Ectodermal cell (in vitro differentiated cells): Measurements from ENCODE around the gene DEUP1.

Experiments
- H3K27ac ChIP-seq: 2 replicates; pipeline ENCODE4 v1.7.0; 2013; ENCODE audit warnings: mild to moderate bottlenecking, low read depth, low read length; ENCODE audit not compliant: insufficient read depth, poor library complexity, severe bottlenecking
- H3K27me3 ChIP-seq: 2 replicates; pipeline ENCODE4 v1.7.0; 2013; ENCODE audit warnings: mild to moderate bottlenecking, low read length; ENCODE audit not compliant: insufficient read depth, control insufficient read depth, poor library complexity, severe bottlenecking
- H3K36me3 ChIP-seq: one replicate; pipeline ENCODE4 v1.7.0; 2013; ENCODE audit warnings: low read length; ENCODE audit not compliant: control insufficient read depth, insufficient read depth
- H3K4me1 ChIP-seq: one replicate; pipeline ENCODE4 v1.7.0; 2013; ENCODE audit warnings: low read length; ENCODE audit not compliant: control insufficient read depth, insufficient read depth
- H3K4me3 ChIP-seq: 2 replicates; pipeline ENCODE4 v1.7.0; 2013; ENCODE audit warnings: low read depth, low read length, control low read depth; ENCODE audit not compliant: insufficient read depth
- H3K9me3 ChIP-seq: 2 replicates; pipeline ENCODE4 v1.7.0; 2013; ENCODE audit warnings: mild to moderate bottlenecking, low read length, moderate library complexity; ENCODE audit not compliant: control insufficient read depth
- WGBS, 2 experiments: methylation state at CpG; one replicate each; pipeline ENCODE4 v1.1.7; 2013; ENCODE audit warnings: missing lambda C conversion rate in 2 of 2; 5-methylcytosine and 5-hydroxymethylcytosine counted together

Gene DEUP1

GRCh38 chr11:93344855-93345333 is 14.4 kb downstream of the DEUP1 start:
- Histone ChIP-seq H3K9me3 (no peaks in the 10 kb centered on the region), H3K4me1 (no peaks in the 10 kb centered on the region), H3K36me3 (no peaks in the 10 kb centered on the region), H3K27me3 (no peaks in the 10 kb centered on the region), H3K4me3 (no peak overlapping the region), H3K27ac (no peak overlapping the region)
- WGBS, 2 experiments = 88 to 90% methylated on average over 2 of the region's 2 CpGs

GRCh38 chr11:93348930-93349329 is 18.4 kb downstream of the DEUP1 start:
- H3K4me1 ChIP-seq = no peaks in the 10 kb centered on the region
- H3K9me3 ChIP-seq = no peaks in the 10 kb centered on the region
- H3K4me3 ChIP-seq = no peak overlapping the region
- no peaks in the 10 kb centered on the region for H3K27me3 ChIP-seq
- WGBS, 2 experiments = 31 to 35% methylated on average over 1 of the region's 2 CpGs
- H3K36me3 ChIP-seq = no peaks in the 10 kb centered on the region
- H3K27ac ChIP-seq = no peak overlapping the region

GRCh38 chr11:93350835-93351234 is 20.3 kb downstream of the DEUP1 start:
- Histone ChIP-seq H3K4me1 (no peaks in the 10 kb centered on the region), H3K9me3 (no peaks in the 10 kb centered on the region), H3K36me3 (no peaks in the 10 kb centered on the region), H3K4me3 (no peak overlapping the region), H3K27ac (no peak overlapping the region), H3K27me3 (no peaks in the 10 kb centered on the region)
- WGBS, 2 experiments = 90 to 98% methylated on average over 4 of the region's 6 CpGs

- no peaks in the 10 kb centered on the region for H3K9me3 ChIP-seq
- no peaks in the 10 kb centered on the region for H3K27me3 ChIP-seq
- no peaks in the 10 kb centered on the region for H3K4me1 ChIP-seq
- 100% methylated on average over 1 of the region's 1 CpG; no CpG with 5 or more reads in 1 of the 2 experiments for WGBS, 2 experiments
- H3K4me3 ChIP-seq = no peak overlapping the region
- no peak overlapping the region for H3K27ac ChIP-seq
- H3K36me3 ChIP-seq = no peaks in the 10 kb centered on the region
Measured at GRCh38 chr11:93359396-93359795, 28.9 kb downstream of the DEUP1 start.

- Histone ChIP-seq H3K4me1 (no peaks in the 10 kb centered on the region), H3K27ac (no peak overlapping the region), H3K36me3 (no peaks in the 10 kb centered on the region), H3K4me3 (no peak overlapping the region), H3K27me3 (no peaks in the 10 kb centered on the region), H3K9me3 (no peaks in the 10 kb centered on the region)
Measured at GRCh38 chr11:93361435-93361834, 30.9 kb downstream of the DEUP1 start.

DNA sequence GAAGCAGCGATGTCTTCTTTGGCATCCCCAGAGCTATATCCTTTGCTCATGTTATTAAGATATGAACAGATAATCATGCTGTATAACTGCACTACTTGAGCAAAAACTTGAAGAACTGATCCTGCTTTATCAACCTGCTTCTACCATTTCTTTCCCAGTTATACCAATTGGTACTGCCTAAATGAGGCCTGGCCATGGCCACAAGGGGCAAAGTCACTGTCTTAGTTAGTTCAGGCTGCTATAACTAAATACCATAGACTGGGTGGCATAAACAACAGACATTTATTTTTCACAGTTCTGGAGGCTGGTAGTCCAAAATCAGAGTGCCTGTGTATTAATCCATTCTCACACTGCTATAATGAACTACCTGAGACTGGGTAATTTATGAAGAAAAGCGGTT is 37.5 kb downstream of the DEUP1 start:
- 93 to 95% methylated on average over 2 of the region's 2 CpGs for WGBS, 2 experiments
- Histone ChIP-seq H3K27me3 (no peaks in the 10 kb centered on the region), H3K36me3 (no peaks in the 10 kb centered on the region), H3K4me1 (no peaks in the 10 kb centered on the region), H3K27ac (no peak overlapping the region), H3K9me3 (no peaks in the 10 kb centered on the region), H3K4me3 (no peak overlapping the region)

DNA sequence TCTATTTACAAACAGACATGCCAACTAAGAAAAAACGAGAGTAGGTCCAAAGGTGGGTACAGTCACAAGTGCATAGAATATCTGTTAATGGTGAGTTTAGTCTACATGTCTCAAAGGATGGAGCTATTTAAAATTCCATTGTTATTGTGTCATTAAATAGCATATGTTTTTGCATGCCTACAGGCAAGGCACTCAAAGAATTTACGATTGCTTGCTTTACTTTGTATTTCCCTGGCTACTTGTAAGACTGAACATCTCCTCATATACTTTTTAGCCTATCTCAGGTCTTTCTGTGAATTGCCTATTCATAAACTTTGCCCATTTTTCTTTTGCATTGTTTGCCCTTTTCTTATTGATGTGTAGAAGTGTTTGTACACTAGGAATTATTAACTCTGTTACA is 39.7 kb downstream of the DEUP1 start:
- H3K4me3 ChIP-seq = no peak overlapping the region
- no peaks in the 10 kb centered on the region for H3K36me3 ChIP-seq
- no peak overlapping the region for H3K27ac ChIP-seq
- H3K9me3 ChIP-seq = no peaks in the 10 kb centered on the region
- no peaks in the 10 kb centered on the region for H3K4me1 ChIP-seq
- H3K27me3 ChIP-seq = no peaks in the 10 kb centered on the region
- WGBS, 2 experiments = 81 to 87% methylated on average over 2 of the region's 2 CpGs

- H3K9me3 ChIP-seq = no peaks in the 10 kb centered on the region
- no peak overlapping the region for H3K4me3 ChIP-seq
- no peaks in the 10 kb centered on the region for H3K36me3 ChIP-seq
Measured at GRCh38 chr11:93389737-93390136, 59.2 kb downstream of the DEUP1 start.

GRCh38 chr11:93392867-93393266 is 62.3 kb downstream of the DEUP1 start:
- Histone ChIP-seq H3K4me3 (no peak overlapping the region), H3K36me3 (no peaks in the 10 kb centered on the region), H3K9me3 (no peaks in the 10 kb centered on the region), H3K27me3 (no peaks in the 10 kb centered on the region), H3K27ac (no peak overlapping the region), H3K4me1 (peaks cover 12% of the 10 kb centered on the region)
- WGBS, 2 experiments = 13 to 44% methylated on average over 2 of the region's 3 CpGs

More at GRCh38 chr11:93389737-93390136, 59.2 kb downstream of the DEUP1 start:
- Histone ChIP-seq H3K27ac (no peak overlapping the region), H3K4me1 (peaks cover 12% of the 10 kb centered on the region), H3K27me3 (no peaks in the 10 kb centered on the region)

DNA sequence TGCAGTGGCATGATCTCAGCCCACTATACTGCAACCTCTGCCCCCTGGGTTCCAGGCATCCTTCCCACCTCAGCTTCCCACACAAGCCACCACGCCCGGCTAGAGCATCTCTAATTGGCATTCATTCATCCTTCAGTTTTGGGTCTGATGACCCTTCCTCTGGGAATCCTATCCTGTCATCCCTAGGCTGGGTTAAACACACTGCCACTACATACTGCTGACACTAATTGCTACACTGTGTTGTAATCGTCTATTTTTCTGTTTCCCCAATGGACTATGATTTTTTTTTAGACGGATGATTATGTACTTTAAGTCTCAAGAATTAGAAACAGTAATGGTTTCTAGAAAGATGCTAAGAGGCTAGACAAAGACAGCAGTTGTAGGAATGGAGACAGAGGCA is 62.8 kb downstream of the DEUP1 start:
- no peak overlapping the region for H3K27ac ChIP-seq
- no peak overlapping the region for H3K4me3 ChIP-seq
- peaks cover 12% of the 10 kb centered on the region for H3K4me1 ChIP-seq
- WGBS, 2 experiments = 37 to 45% methylated on average over 4 of the region's 4 CpGs
- no peaks in the 10 kb centered on the region for H3K27me3 ChIP-seq
- no peaks in the 10 kb centered on the region for H3K9me3 ChIP-seq
- no peaks in the 10 kb centered on the region for H3K36me3 ChIP-seq

- Histone ChIP-seq H3K4me1 (peaks cover 12% of the 10 kb centered on the region), H3K36me3 (no peaks in the 10 kb centered on the region), H3K9me3 (no peaks in the 10 kb centered on the region), H3K27me3 (no peaks in the 10 kb centered on the region), H3K27ac (peak overlapping the region; percentile 1), H3K4me3 (no peak overlapping the region)
Measured at GRCh38 chr11:93394488-93394887, 63.9 kb downstream of the DEUP1 start.
